HEK293 (cell line): Measurements from ENCODE around the gene DNASE2B.

Source experiments
- SALL2 ChIP-seq: fragments of 450-650 bp; formaldehyde crosslinking; IDR thresholded peaks from 2 replicates; pipeline ENCODE4 v1.5.0; 2017; ENCODE audit warnings: missing biosample characterization, mild to moderate bottlenecking, missing genetic modification characterization, borderline replicate concordance
- ZNF10 ChIP-seq: fragments of 450-650 bp; formaldehyde crosslinking; IDR thresholded peaks from 2 replicates; pipeline ENCODE4 v1.5.1; 2017; ENCODE audit warnings: missing biosample characterization, missing genetic modification characterization
- ZNF175 ChIP-seq: fragments of 450-650 bp; formaldehyde crosslinking; IDR thresholded peaks from 2 replicates; pipeline ENCODE4 v1.5.1; 2016; ENCODE audit warnings: missing biosample characterization, missing genetic modification characterization
- ZNF202 ChIP-seq: fragments of 450-650 bp; formaldehyde crosslinking; IDR thresholded peaks from 2 replicates; pipeline ENCODE4 v1.5.1; 2016; ENCODE audit warnings: missing biosample characterization, missing genetic modification characterization, borderline replicate concordance
- ZNF26 ChIP-seq: fragments of 450-650 bp; formaldehyde crosslinking; IDR thresholded peaks from 2 replicates; pipeline ENCODE4 v1.5.1; 2016; ENCODE audit warnings: missing biosample characterization, missing genetic modification characterization
- ZNF350 ChIP-seq: fragments of 450-650 bp; formaldehyde crosslinking; IDR thresholded peaks from 2 replicates; pipeline ENCODE4 v1.5.0; 2017; ENCODE audit warnings: missing biosample characterization, mild to moderate bottlenecking, missing genetic modification characterization
- ZNF610 ChIP-seq: fragments of 450-650 bp; formaldehyde crosslinking; IDR thresholded peaks from 2 replicates; pipeline ENCODE4 v1.5.1; 2016; ENCODE audit warnings: missing biosample characterization, missing genetic modification characterization, borderline replicate concordance
- ZNF654 ChIP-seq: fragments of 450-650 bp; formaldehyde crosslinking; IDR thresholded peaks from 2 replicates; pipeline ENCODE4 v1.5.1; 2016; ENCODE audit warnings: low read depth, missing biosample characterization, missing genetic modification characterization
- TF ChIP-seq, protein P1 (sequence below): fragments of 450-650 bp; formaldehyde crosslinking; IDR thresholded peaks from 2 replicates; pipeline ENCODE4 v1.5.1; 2016; ENCODE audit warnings: missing biosample characterization, missing genetic modification characterization
- TF ChIP-seq, protein P2 (sequence below): fragments of 450-650 bp; formaldehyde crosslinking; IDR thresholded peaks from 2 replicates; pipeline ENCODE4 v1.5.1; 2016; ENCODE audit warnings: missing biosample characterization, missing genetic modification characterization

GRCh38 chr1:84410328-84411095 is 12.2 kb downstream of the DNASE2B start:
- TF ChIP-seq ZNF350 (tag by site-specific recombination) (no peak), ZNF654 (tag by site-specific recombination) (no peak), ZNF610 (tag by site-specific recombination) (no peak), ZNF10 (no peak), SALL2 (no peak), ZNF202 (tag by site-specific recombination) (no peak), ZNF26 (no peak), ZNF175 (tag by site-specific recombination) (no peak)
- TF ChIP-seq, protein P1, sequence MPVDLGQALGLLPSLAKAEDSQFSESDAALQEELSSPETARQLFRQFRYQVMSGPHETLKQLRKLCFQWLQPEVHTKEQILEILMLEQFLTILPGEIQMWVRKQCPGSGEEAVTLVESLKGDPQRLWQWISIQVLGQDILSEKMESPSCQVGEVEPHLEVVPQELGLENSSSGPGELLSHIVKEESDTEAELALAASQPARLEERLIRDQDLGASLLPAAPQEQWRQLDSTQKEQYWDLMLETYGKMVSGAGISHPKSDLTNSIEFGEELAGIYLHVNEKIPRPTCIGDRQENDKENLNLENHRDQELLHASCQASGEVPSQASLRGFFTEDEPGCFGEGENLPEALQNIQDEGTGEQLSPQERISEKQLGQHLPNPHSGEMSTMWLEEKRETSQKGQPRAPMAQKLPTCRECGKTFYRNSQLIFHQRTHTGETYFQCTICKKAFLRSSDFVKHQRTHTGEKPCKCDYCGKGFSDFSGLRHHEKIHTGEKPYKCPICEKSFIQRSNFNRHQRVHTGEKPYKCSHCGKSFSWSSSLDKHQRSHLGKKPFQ (tag by site-specific recombination), result no peak
- TF ChIP-seq, protein P2, sequence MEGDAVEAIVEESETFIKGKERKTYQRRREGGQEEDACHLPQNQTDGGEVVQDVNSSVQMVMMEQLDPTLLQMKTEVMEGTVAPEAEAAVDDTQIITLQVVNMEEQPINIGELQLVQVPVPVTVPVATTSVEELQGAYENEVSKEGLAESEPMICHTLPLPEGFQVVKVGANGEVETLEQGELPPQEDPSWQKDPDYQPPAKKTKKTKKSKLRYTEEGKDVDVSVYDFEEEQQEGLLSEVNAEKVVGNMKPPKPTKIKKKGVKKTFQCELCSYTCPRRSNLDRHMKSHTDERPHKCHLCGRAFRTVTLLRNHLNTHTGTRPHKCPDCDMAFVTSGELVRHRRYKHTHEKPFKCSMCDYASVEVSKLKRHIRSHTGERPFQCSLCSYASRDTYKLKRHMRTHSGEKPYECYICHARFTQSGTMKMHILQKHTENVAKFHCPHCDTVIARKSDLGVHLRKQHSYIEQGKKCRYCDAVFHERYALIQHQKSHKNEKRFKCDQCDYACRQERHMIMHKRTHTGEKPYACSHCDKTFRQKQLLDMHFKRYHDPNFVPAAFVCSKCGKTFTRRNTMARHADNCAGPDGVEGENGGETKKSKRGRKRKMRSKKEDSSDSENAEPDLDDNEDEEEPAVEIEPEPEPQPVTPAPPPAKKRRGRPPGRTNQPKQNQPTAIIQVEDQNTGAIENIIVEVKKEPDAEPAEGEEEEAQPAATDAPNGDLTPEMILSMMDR, result no peak
